Measurements from ENCODE around the gene PPM1L.

Gene PPM1L

GRCh38 chr3:160986069-160986468 is 230.0 kb downstream of the PPM1L start:
- Histone ChIP-seq H3K4me1 (ENCODE audit: low read length) (no peaks in the 10 kb centered on the region), H2AFZ (ENCODE audit: low read length) (no peak overlapping the region), H3K9me3 (replicated peaks; ENCODE audit: insufficient read depth, low read length) (no peaks in the 10 kb centered on the region), H3K79me2 (ENCODE audit: low read length) (no peaks in the 10 kb centered on the region), H3K27ac (ENCODE audit: low read length) (no peak overlapping the region), H3K4me2 (ENCODE audit: low read depth, low read length) (no peak overlapping the region), H3K4me3 (ENCODE audit: low read length) (no peak overlapping the region), H3K9ac (ENCODE audit: low read length) (no peak overlapping the region), H3K27me3 (replicated peaks; ENCODE audit: insufficient read depth, low read length) (no peaks in the 10 kb centered on the region), H3F3A (ENCODE audit: insufficient read depth, low read length) (no peaks in the 10 kb centered on the region), H3K36me3 (replicated peaks; ENCODE audit: insufficient read depth, low read length) (no peaks in the 10 kb centered on the region), H3K9me2 (replicated peaks; ENCODE audit: insufficient read depth, low read length) (no peaks in the 10 kb centered on the region), H4K20me1 (ENCODE audit: insufficient read depth, low read length) (no peaks in the 10 kb centered on the region)
- TF ChIP-seq EZH2phosphoT487 (IDR thresholded peaks at IDR 0.05; ENCODE audit: low read length), result no peak
- TF ChIP-seq EZH2 (optimal IDR thresholded peaks at IDR 0.05; ENCODE audit: low read depth, low read length), result no peak
- TF ChIP-seq CTCF (IDR thresholded peaks at IDR 0.05; ENCODE audit: low read length), result no peak
- no peak for DNase-seq

GRCh38 chr3:160987982-160988964 is 232.2 kb downstream of the PPM1L start:
- Histone ChIP-seq H4K20me1 (ENCODE audit: insufficient read depth, low read length) (no peaks in the 10 kb centered on the region), H3K4me3 (ENCODE audit: low read length) (no peak overlapping the region), H3K27ac (ENCODE audit: low read length) (no peak overlapping the region), H3K9ac (ENCODE audit: low read length) (no peak overlapping the region), H3F3A (ENCODE audit: insufficient read depth, low read length) (no peaks in the 10 kb centered on the region), H3K9me3 (replicated peaks; ENCODE audit: insufficient read depth, low read length) (no peaks in the 10 kb centered on the region), H3K79me2 (ENCODE audit: low read length) (no peaks in the 10 kb centered on the region), H3K4me2 (ENCODE audit: low read depth, low read length) (no peak overlapping the region), H3K9me2 (replicated peaks; ENCODE audit: insufficient read depth, low read length) (no peaks in the 10 kb centered on the region), H2AFZ (ENCODE audit: low read length) (no peak overlapping the region), H3K27me3 (replicated peaks; ENCODE audit: insufficient read depth, low read length) (no peaks in the 10 kb centered on the region), H3K4me1 (ENCODE audit: low read length) (no peaks in the 10 kb centered on the region), H3K36me3 (replicated peaks; ENCODE audit: insufficient read depth, low read length) (no peaks in the 10 kb centered on the region)
- no peak for DNase-seq
- TF ChIP-seq CTCF (IDR thresholded peaks at IDR 0.05; ENCODE audit: low read length) (no peak), EZH2phosphoT487 (IDR thresholded peaks at IDR 0.05; ENCODE audit: low read length) (no peak), EZH2 (optimal IDR thresholded peaks at IDR 0.05; ENCODE audit: low read depth, low read length) (no peak)

GRCh38 chr3:160990446-160990845 is 234.4 kb downstream of the PPM1L start:
- no peaks in the 10 kb centered on the region for H3F3A ChIP-seq (ENCODE audit: insufficient read depth, low read length)
- TF ChIP-seq CTCF (IDR thresholded peaks at IDR 0.05; ENCODE audit: low read length) (no peak), EZH2 (optimal IDR thresholded peaks at IDR 0.05; ENCODE audit: low read depth, low read length) (no peak), EZH2phosphoT487 (IDR thresholded peaks at IDR 0.05; ENCODE audit: low read length) (no peak)
- H3K9ac ChIP-seq (ENCODE audit: low read length), result no peak overlapping the region
- no peaks in the 10 kb centered on the region for H3K36me3 ChIP-seq (replicated peaks; ENCODE audit: insufficient read depth, low read length)
- H3K9me3 ChIP-seq (replicated peaks; ENCODE audit: insufficient read depth, low read length), result no peaks in the 10 kb centered on the region
- no peaks in the 10 kb centered on the region for H3K27me3 ChIP-seq (replicated peaks; ENCODE audit: insufficient read depth, low read length)
- H3K27ac ChIP-seq (ENCODE audit: low read length), result no peak overlapping the region
- no peaks in the 10 kb centered on the region for H3K79me2 ChIP-seq (ENCODE audit: low read length)
- no peaks in the 10 kb centered on the region for H3K9me2 ChIP-seq (replicated peaks; ENCODE audit: insufficient read depth, low read length)
- H3K4me1 ChIP-seq (ENCODE audit: low read length), result no peaks in the 10 kb centered on the region
- H2AFZ ChIP-seq (ENCODE audit: low read length), result no peak overlapping the region
- no peaks in the 10 kb centered on the region for H4K20me1 ChIP-seq (ENCODE audit: insufficient read depth, low read length)
- DNase-seq, result no peak
- no peak overlapping the region for H3K4me3 ChIP-seq (ENCODE audit: low read length)
- H3K4me2 ChIP-seq (ENCODE audit: low read depth, low read length), result no peak overlapping the region
